Lung (tissue), 12 donors: ENCODE results near the gene CRYZL1. TPM values are rescaled to one million over a fixed set of nuclear protein-coding genes. Genes with fewer than 3 reads are reported as not detected.

ENCODE experiments used
- ATAC-seq: fragments of 200-7000 bp; cut with Tn5 transposase; one replicate; pipeline ENCODE4 v1.9.1; 2020; ENCODE audit warnings: moderate number of reproducible peaks; ENCODE audit not compliant: insufficient read depth, low FRiP score
- DNase-seq, 3 donors: peaks; one replicate each; pipeline ENCODE4 v3.0.0-alpha.2; 2013 to 2017
- H3K27ac ChIP-seq, 2 donors: one replicate each; pipeline ENCODE4 v1.5.1; 2013; ENCODE audit warnings: mild to moderate bottlenecking in 2 of 2, moderate library complexity in 2 of 2, control low read depth in 1 of 2, inconsistent platforms in 1 of 2, low read depth in 1 of 2, low read length in 1 of 2
- H3K27me3 ChIP-seq, 3 donors: one replicate each; pipeline ENCODE4 v1.5.1; 2013; ENCODE audit warnings: low read length in 2 of 3; ENCODE audit not compliant: control insufficient read depth in 3 of 3, insufficient read depth in 3 of 3
- H3K36me3 ChIP-seq, 4 donors: one replicate each; pipeline ENCODE4 v1.5.1; 2013; ENCODE audit warnings: low read length in 4 of 4, mild to moderate bottlenecking in 1 of 4, moderate library complexity in 1 of 4; ENCODE audit not compliant: control insufficient read depth in 4 of 4, insufficient read depth in 4 of 4
- H3K4me1 ChIP-seq, 5 donors: one replicate each; pipeline ENCODE4 v1.5.1; 2013; ENCODE audit warnings: low read length in 5 of 5, mild to moderate bottlenecking in 2 of 5, moderate library complexity in 1 of 5; ENCODE audit not compliant: control insufficient read depth in 5 of 5, insufficient read depth in 5 of 5
- H3K4me3 ChIP-seq: one replicate; pipeline ENCODE4 v1.5.1; 2013; ENCODE audit warnings: mild to moderate bottlenecking, control low read depth, moderate library complexity
- H3K9ac ChIP-seq, 2 donors: one replicate each; pipeline ENCODE4 v1.5.1; 2013; ENCODE audit warnings: low read length in 2 of 2, control low read depth in 1 of 2; ENCODE audit not compliant: insufficient read depth in 1 of 2
- H3K9me3 ChIP-seq, 4 donors: one replicate each; pipeline ENCODE4 v1.5.1; 2013; ENCODE audit warnings: low read length in 3 of 4, mild to moderate bottlenecking in 1 of 4, moderate library complexity in 1 of 4; ENCODE audit not compliant: control insufficient read depth in 4 of 4, insufficient read depth in 3 of 4
- CTCF ChIP-seq: IDR thresholded peaks from 2 replicates; pipeline ENCODE4 v1.5.1; 2012; ENCODE audit warnings: mild to moderate bottlenecking; ENCODE audit errors: control extremely low read depth, extremely low read depth
- WGBS, 2 donors: extraction: QIAGEN DNeasy Blood & Tissue Kit; methylation state at CpG; one replicate each; pipeline ENCODE4 v1.1.7; 2013; 5-methylcytosine and 5-hydroxymethylcytosine counted together
- polyA plus RNA-seq, 2 donors: library from polyadenylated mRNA; stranded (reverse); fragments of 200-250 nt; gene quantifications; one replicate each; pipeline ENCODE4 v1.2.1, GENCODE V29; 2013
- total RNA-seq, 2 donors: library from RNA; depleted of rRNA in 1 of 2; stranded (reverse); fragments of >200 nt in 1 of 2; gene quantifications; one replicate each; pipeline ENCODE4 v1.2.1, GENCODE V29; 2014 to 2021
- donor health status: control.
- donor health status: control.
- donor health status: Bipolar disorder and iron deficiency.
- donor health status: healthy.
- donor health status: DM: yes; HTN: yes; CAD: no.

Gene CRYZL1
- total and polyA plus RNA-seq, 4 donors: 16.4 to 64.2 (median 30.3) TPM

- H3K36me3 ChIP-seq: no peaks in the 10 kb centered on the region
- H3K9me3 ChIP-seq: no peaks in the 10 kb centered on the region
- no peak overlapping the region for H3K4me3 ChIP-seq
- TF ChIP-seq CTCF: no peak
- peaks cover 0 to 14% (median 9%) of the 10 kb centered on the region in 5 donors for H3K4me1 ChIP-seq
- H3K27ac ChIP-seq: no peak overlapping the region
- H3K9ac ChIP-seq: no peak overlapping the region
- H3K27me3 ChIP-seq: no peaks in the 10 kb centered on the region
- no peak for ATAC-seq
- no peak for DNase-seq
- 90 to 98% methylated on average over 4 of the region's 4 CpGs for WGBS, 2 donors
Measured at GRCh38 chr21:33654412-33654811, 12.9 kb upstream of the CRYZL1 start.

GRCh38 chr21:33651965-33652680, 10.6 kb upstream of the CRYZL1 start:
- Histone ChIP-seq H3K27ac (no peak overlapping the region), H3K9ac (no peak overlapping the region), H3K4me3 (no peak overlapping the region), H3K9me3 (no peaks in the 10 kb centered on the region), H3K36me3 (no peaks in the 10 kb centered on the region), H3K27me3 (no peaks in the 10 kb centered on the region), H3K4me1 (peaks cover 0 to 12% (median 3%) of the 10 kb centered on the region in 5 donors)
- WGBS, 2 donors: 93 to 94% methylated on average over 8 of the region's 8 CpGs
- ATAC-seq: no peak
- TF ChIP-seq CTCF: no peak
- DNase-seq: no peak

- no peak overlapping the region for H3K4me3 ChIP-seq
- H3K36me3 ChIP-seq: no peaks in the 10 kb centered on the region
- H3K9ac ChIP-seq: no peak overlapping the region
- no peak for TF ChIP-seq CTCF
- no peak for ATAC-seq
- peaks cover 0 to 9% (median 0%) of the 10 kb centered on the region in 5 donors for H3K4me1 ChIP-seq
- no peaks in the 10 kb centered on the region for H3K27me3 ChIP-seq
- H3K27ac ChIP-seq: no peak overlapping the region
- H3K9me3 ChIP-seq: no peaks in the 10 kb centered on the region
- DNase-seq: no peak
- WGBS, 2 donors: 78 to 90% methylated on average over 7 of the region's 7 CpGs
Measured at GRCh38 chr21:33650929-33651509, 9.5 kb upstream of the CRYZL1 start.
